Activated naive CD8-positive, alpha-beta T cell (primary cell): ENCODE measurements around the gene HIRIP3.
"Not testable (repeated sequence)": the region's sequence is repeated elsewhere in the genome, so short reads cannot be mapped to it uniquely, and the experiment has no call there.

Experiments
- H3K27ac Mint-ChIP-seq: one replicate; pipeline ENCODE4 v1.8.0; 2021; ENCODE audit warnings: mixed read lengths
- H3K27me3 Mint-ChIP-seq: one replicate; pipeline ENCODE4 v1.8.0; 2021; ENCODE audit warnings: mixed read lengths
- H3K36me3 Mint-ChIP-seq: one replicate; pipeline ENCODE4 v1.8.0; 2021; ENCODE audit warnings: mixed read lengths
- H3K4me1 Mint-ChIP-seq: one replicate; pipeline ENCODE4 v1.8.0; 2021; ENCODE audit warnings: low read depth, mixed read lengths
- H3K4me3 Mint-ChIP-seq: one replicate; pipeline ENCODE4 v1.8.0; 2021; ENCODE audit warnings: mild to moderate bottlenecking, mixed read lengths
- H3K9me3 Mint-ChIP-seq: one replicate; pipeline ENCODE4 v1.8.0; 2021; ENCODE audit warnings: low read depth, mixed read lengths

Gene HIRIP3

DNA sequence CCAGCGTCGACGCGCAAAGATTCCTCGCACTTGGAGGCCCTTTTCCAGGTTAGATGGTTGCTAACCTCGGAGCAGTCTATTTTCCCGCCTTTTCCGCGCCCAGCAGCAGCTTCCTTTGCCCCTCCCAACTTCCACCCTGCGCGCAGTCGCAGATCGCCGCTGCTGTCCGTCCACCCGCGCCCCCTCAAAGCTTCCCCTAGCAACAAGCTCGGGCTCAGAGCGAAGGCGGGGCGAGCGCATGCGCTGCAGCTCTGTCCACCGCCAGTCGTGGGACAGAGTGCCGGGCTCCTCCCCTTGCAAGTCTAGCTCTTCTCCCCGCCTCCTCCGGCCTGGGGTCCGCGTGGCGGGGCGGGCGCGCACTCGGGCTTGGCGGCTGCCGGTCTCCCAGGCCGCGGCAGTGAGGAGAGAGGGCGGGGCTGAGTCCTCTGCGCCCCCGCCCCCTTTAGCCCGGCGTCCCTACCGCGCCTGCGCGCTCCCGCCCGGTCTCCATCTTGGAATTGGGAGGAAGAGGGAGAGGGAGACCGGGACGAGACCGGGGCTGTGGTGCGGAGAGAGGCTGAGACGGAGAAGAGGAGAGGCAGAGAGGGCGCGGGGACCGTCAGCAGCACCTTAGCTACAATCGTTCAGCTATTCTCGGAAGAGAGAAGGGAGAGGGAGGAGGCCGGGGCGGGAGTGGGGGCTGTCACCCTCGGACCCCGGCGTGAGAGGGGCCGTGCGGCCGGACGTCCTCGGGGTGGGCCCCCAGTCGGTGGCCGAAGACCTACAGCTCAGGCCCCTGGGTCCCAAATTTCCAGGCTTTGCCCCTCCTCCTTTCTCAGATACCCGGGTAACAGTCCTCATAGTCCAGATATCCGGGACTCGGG, 21.8 kb downstream of the HIRIP3 start, which contains the start of gene TAOK2:
TAOK2 (plus strand) TSS at position 485 of the 863 bp plus-strand sequence. CDS start 3,905 bp downstream, outside the sequence.
- no peaks in the 10 kb centered on the region for H3K9me3 Mint-ChIP-seq
- H3K27me3 Mint-ChIP-seq, result no peaks in the 10 kb centered on the region
- H3K4me3 Mint-ChIP-seq, result peak within 1 kb of the TSS; percentile 94
- H3K4me1 Mint-ChIP-seq, result peaks cover 33% of the 10 kb centered on the region
- H3K36me3 Mint-ChIP-seq, result no peaks in the 10 kb centered on the region
- H3K27ac Mint-ChIP-seq, result peak within 1 kb of the TSS; percentile 88

DNA sequence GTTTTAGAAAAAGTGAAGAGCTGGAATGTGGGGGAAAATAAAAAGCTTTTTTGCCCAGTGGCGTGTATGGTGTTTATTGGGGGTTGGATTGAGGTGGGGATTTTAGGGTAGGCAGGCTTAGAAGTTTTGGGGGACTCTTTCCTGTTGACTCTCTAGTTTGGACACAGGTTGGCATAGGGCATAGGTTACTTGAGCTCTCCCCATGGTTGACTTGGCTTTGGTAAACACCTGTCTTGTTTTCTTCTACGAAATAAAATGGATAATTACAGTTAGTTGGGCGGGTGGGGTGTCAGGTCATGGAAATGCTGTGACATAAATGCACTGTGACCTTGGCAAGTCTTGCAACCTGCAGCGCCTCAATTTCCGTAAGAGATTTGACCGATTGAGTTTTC, 22.4 kb downstream of the HIRIP3 start:
- Mint-ChIP-seq H3K9me3 (no peaks in the 10 kb centered on the region), H3K36me3 (no peaks in the 10 kb centered on the region), H3K4me3 (peak overlapping the region; percentile 94), H3K4me1 (peaks cover 33% of the 10 kb centered on the region), H3K27me3 (no peaks in the 10 kb centered on the region), H3K27ac (peak overlapping the region; percentile 86)

DNA sequence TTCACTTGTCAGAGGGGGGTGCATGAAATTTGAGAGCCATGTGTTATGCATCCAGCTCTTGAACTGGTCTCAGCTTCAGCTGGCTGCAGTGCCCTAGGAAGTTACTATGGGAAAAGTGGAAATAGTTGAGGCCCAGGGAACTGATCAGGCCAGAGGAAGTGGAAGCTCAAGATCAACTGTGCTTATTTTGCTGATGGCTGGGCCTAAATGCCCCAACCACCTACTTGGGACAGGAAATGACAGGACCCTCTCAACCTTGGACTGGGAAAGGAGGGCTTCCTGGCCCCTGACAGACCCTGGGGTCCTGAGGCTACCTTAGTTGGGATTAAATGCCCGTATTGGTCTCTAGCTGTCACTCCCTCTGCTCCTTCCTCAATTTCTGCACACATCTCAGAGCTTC, 22.9 kb downstream of the HIRIP3 start:
- no peaks in the 10 kb centered on the region for H3K36me3 Mint-ChIP-seq
- H3K27ac Mint-ChIP-seq, result peak overlapping the region; percentile 86
- no peaks in the 10 kb centered on the region for H3K27me3 Mint-ChIP-seq
- peak overlapping the region; percentile 38 for H3K4me3 Mint-ChIP-seq
- H3K9me3 Mint-ChIP-seq, result no peaks in the 10 kb centered on the region
- peaks cover 33% of the 10 kb centered on the region for H3K4me1 Mint-ChIP-seq

DNA sequence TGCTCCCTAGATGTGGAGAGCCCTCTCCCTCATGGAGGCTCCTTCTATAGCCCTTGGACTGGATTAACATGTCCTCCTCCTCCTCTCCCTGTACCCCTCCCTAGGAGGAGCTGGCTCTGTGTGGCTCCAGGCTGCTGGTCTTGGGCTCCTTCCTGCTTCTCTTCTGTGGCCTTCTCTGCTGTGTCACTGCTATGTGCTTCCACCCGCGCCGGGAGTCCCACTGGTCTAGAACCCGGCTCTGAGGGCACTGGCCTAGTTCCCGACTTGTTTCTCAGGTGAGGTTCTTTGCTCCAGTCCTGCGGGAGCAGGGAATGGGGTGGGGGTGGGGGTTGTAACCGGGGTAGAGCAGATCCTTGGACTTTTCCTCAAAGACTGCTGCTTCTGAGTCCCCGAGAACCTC, 24.1 kb downstream of the HIRIP3 start:
- Mint-ChIP-seq H3K4me1 (peaks cover 24% of the 10 kb centered on the region), H3K36me3 (no peaks in the 10 kb centered on the region), H3K27me3 (no peaks in the 10 kb centered on the region), H3K4me3 (no peak overlapping the region), H3K9me3 (no peaks in the 10 kb centered on the region), H3K27ac (no peak overlapping the region)

DNA sequence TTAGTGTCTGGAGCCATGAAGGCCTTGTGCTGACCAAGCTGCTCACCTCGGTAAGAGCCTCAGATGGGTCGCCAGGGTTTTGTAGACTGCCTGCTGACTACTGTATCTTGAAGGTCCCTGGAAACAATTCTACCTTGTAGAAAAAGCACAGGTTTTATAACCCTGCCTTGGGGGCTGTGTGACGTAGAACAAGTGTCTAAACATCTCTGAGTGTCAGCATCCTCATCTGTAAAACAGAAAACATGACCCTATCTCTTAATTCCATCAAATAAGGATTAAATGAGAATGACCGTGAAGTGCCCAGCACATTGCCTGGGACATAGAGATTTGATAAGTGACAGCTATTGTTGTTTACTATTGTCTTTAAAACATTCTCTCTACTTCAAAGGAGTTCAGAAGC, 27.2 kb downstream of the HIRIP3 start:
- Mint-ChIP-seq H3K27me3 (no peaks in the 10 kb centered on the region), H3K4me1 (peaks cover 7% of the 10 kb centered on the region), H3K27ac (peak overlapping the region; percentile 12), H3K36me3 (no peaks in the 10 kb centered on the region), H3K4me3 (no peak overlapping the region), H3K9me3 (no peaks in the 10 kb centered on the region)

DNA sequence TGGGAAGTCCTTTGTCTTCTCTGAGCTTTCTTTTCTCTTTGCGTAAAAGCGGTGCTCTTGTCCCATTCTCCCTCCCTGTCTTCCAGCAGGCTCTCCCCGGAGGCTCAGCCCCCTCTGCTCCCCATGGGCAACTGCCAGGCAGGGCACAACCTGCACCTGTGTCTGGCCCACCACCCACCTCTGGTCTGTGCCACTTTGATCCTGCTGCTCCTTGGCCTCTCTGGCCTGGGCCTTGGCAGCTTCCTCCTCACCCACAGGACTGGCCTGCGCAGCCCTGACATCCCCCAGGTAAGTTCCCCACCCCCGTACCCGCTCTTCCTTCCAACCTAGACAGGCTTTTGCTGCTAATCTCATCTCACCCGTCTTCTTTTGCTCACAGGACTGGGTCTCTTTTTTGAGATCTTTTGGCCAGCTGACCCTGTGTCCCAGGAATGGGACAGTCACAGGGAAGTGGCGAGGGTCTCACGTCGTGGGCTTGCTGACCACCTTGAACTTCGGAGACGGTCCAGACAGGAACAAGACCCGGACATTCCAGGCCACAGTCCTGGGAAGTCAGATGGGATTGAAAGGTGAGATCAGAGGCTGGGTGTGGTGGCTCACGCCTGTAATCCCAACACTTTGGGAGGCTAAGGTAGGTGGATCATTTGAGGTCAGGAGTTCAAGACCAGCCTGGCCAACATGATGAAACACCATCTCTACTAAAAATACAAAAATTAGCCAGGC, 32.2 kb downstream of the HIRIP3 start:
- no peaks in the 10 kb centered on the region for H3K27me3 Mint-ChIP-seq
- H3K4me3 Mint-ChIP-seq, result peak overlapping the region; percentile 91
- no peaks in the 10 kb centered on the region for H3K9me3 Mint-ChIP-seq
- H3K27ac Mint-ChIP-seq, result peak overlapping the region; percentile 81
- H3K36me3 Mint-ChIP-seq, result no peaks in the 10 kb centered on the region
- H3K4me1 Mint-ChIP-seq, result peaks cover 18% of the 10 kb centered on the region

DNA sequence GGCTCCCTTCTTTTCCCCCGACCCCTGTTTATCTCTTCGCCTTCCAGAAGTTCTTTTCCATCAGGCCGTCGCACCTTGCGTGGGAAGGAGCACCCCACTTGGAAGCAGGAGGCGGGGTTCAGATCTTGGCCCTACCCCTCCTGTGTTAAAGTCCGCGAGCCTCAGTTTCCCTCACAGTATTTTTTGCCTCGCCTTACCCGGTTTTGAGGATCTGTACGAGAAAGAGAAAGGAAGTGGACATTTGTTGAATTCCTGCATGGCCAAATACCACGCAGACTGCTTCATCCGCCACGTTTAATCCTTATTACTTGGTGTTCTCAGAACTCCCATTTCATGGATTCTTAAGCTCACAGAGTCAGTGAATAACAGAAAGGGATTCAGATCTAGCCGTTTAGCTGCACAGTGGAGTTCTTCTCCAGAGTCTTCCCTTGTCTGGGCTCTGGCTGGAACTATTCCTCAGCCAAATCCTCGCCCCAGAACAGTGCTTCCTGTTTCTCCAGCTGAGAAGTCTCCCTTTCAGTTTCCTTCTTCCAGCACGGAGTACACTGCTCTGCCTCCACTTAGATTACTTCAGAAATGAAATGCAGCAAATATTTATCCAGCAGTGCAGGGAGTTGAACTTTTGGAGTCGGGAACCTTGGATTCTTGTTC, 32.9 kb downstream of the HIRIP3 start:
- peaks cover 18% of the 10 kb centered on the region for H3K4me1 Mint-ChIP-seq
- no peaks in the 10 kb centered on the region for H3K36me3 Mint-ChIP-seq
- peak overlapping the region; percentile 81 for H3K27ac Mint-ChIP-seq
- H3K4me3 Mint-ChIP-seq, result peak overlapping the region; percentile 91
- no peaks in the 10 kb centered on the region for H3K27me3 Mint-ChIP-seq
- no peaks in the 10 kb centered on the region for H3K9me3 Mint-ChIP-seq

DNA sequence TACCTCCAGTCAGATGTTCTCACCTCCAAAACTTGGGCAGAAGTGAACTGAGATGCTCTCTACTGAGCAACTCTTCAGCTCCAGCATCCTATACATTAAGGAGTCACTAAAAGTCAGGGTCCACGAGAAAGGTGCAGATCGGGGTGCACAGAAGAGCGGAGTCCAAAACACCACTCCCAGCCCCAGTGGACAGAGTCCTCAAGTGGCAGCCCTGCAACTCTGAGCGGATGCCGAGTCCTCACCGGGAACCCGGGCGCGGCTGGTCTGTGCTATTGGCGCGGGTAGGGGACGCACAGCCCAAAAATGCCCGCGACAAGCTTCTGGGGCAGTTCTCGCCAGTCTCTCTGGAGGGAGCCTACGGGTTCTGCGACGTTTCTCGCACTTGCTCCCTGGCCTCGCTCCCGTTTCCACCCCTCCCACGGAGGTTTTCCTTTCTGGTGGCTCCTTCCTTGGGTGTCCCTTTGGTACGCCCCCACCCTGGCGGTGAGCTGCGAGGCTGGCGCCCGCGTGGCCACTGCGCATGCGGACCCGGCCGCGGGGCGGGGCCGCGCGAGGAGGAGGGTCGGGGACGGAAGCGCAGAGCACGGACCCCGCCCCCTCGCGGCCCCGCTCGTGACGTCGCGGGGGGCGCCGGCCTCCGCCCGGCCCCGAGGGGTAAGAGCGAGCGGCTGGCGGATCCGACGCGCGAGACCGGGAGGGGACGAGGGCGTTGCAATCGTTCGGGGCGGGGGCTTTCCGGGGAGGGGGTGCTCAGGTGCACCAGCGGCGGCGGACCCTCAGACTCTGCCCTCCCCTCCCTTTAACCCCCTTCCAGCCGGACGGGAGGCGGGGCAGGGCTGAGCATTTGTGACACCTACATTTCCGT, 33.7 kb downstream of the HIRIP3 start, which contains the start of gene TMEM219:
TMEM219 (plus strand) TSS at position 601 of the 865 bp plus-strand sequence. CDS start 1,065 bp downstream, outside the sequence.
- Mint-ChIP-seq H3K4me3 (peak within 1 kb of the TSS; percentile 91), H3K4me1 (peaks cover 18% of the 10 kb centered on the region), H3K27me3 (no peaks in the 10 kb centered on the region), H3K27ac (peak within 1 kb of the TSS; percentile 86), H3K9me3 (no peaks in the 10 kb centered on the region), H3K36me3 (no peaks in the 10 kb centered on the region)

DNA sequence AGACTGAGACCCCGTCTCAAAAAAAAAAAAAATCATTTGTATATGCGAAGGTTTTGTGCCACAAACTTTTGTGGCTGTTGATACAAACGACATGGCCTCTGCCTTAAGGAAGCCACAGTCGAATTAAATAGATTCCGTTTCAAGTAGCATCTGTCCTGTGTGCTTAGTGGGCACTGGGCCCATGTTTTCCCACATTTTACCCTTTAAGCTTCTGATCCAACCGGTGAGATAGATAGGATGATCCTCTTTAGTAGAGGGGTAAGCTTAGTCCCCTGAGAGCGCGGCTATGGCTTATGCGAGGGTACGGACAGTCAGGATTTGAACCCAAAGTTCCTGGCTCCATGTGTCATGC, 34.3 kb downstream of the HIRIP3 start:
- Mint-ChIP-seq H3K9me3 (no peaks in the 10 kb centered on the region), H3K36me3 (no peaks in the 10 kb centered on the region), H3K4me1 (peaks cover 18% of the 10 kb centered on the region), H3K27ac (peak overlapping the region; percentile 86), H3K4me3 (peak overlapping the region; percentile 91), H3K27me3 (no peaks in the 10 kb centered on the region)

DNA sequence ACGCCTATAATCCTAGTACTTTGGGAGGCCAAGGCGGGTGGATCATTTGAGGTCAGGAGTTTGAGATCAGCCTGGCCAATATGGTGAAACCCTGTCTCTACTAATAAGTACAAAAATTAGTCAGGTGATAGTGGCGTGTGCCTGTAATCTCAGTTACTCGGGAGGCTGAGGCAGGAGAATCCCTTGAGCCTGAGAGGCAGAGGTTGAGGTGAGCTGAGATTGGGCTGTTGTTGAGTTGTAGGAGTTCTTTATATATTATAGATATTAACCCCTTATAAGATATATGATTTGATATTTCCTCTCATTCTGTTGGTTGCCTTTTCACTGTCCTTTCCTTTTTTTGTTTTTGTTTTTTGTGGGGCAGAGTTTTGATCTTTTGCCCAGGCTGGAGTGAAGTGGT, 35.6 kb downstream of the HIRIP3 start:
- not testable (repeated sequence) for H3K27ac Mint-ChIP-seq, H3K36me3 Mint-ChIP-seq, H3K27me3 Mint-ChIP-seq, H3K9me3 Mint-ChIP-seq, H3K4me3 Mint-ChIP-seq
- peaks cover 18% of the 10 kb centered on the region for H3K4me1 Mint-ChIP-seq

DNA sequence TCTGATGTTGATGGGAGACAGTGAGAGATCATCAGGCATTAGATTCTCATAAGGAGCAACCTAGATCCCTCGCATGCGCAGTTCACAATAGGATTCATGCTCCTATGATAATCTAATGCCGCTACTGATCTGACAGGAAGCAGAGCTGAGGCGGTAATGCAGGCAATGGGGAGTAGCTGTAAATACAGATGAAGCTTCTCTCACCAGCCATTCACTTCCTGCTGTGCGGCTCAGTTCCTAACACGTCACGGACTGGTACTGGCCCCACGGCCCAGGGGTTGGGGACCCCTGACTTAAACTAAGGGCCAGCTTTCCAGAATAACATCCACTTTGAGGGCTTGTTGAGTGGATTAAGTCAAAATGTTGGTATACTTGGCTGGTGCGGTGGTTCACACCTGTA, 36.1 kb downstream of the HIRIP3 start:
- H3K27me3 Mint-ChIP-seq, result no peaks in the 10 kb centered on the region
- H3K27ac Mint-ChIP-seq, result no peak overlapping the region
- no peak overlapping the region for H3K4me3 Mint-ChIP-seq
- H3K9me3 Mint-ChIP-seq, result no peaks in the 10 kb centered on the region
- H3K36me3 Mint-ChIP-seq, result no peaks in the 10 kb centered on the region
- H3K4me1 Mint-ChIP-seq, result peaks cover 18% of the 10 kb centered on the region

DNA sequence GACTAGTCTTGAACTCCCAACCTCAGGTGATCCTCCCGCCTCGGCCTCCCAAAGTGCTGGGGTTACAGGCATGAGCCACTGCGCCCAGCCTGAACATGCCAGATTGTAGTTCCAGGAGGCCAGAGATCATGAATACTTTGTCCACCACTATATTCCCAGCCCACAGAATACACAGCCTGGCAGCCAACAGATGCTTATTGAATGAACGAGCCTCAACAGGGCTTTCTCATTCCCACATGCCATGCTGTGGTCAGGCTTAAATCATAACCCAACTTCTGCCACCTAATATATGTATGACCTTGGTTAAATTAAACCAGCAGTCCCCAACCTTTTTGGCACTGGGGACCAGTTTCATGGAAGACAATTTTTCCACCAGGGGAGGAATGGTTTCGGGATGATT, 36.7 kb downstream of the HIRIP3 start:
- Mint-ChIP-seq H3K27me3 (no peaks in the 10 kb centered on the region), H3K27ac (no peak overlapping the region), H3K9me3 (no peaks in the 10 kb centered on the region), H3K36me3 (no peaks in the 10 kb centered on the region), H3K4me3 (no peak overlapping the region), H3K4me1 (peaks cover 18% of the 10 kb centered on the region)

DNA sequence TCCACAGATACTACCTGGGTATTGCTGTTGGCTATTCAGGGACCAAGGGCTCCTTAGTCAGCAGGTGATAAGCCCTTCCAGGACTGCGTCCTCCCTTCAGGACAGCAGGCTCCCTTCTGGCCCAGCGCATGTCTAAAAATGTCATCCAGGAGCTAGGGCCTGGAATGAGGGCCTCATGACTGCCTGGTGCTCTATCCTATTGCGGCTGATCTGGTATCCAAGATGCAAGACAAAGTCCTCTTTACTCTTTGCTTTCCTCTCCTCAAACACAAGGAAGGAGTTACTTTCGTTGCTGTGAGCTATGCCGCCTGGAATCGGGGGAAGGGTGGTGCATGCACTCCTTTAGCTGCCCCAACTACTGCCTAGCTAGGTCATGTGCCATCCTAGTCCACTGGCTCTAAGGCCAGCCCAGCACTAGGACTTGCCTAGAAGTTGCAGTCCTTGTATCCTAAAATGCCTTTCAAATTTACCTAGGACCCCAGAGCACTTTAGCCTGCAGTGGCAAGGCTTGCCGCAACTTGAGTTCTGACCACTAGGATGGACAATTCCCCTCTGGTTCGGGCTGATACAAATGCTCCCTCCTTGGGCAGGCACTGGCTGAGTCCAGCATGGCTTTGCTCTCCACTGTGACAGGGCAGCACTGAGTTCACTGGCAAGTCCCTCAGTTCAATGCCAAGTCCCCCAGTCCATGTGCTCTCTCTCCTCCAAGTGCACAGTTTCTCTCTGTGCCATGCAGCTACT, 43.6 kb downstream of the HIRIP3 start:
- Mint-ChIP-seq H3K9me3 (peaks cover 4% of the 10 kb centered on the region), H3K27me3 (peaks cover 1% of the 10 kb centered on the region), H3K36me3 (peaks cover 3% of the 10 kb centered on the region), H3K27ac (no peak overlapping the region), H3K4me3 (no peak overlapping the region), H3K4me1 (no peaks in the 10 kb centered on the region)
